ENCODE data around the gene CBFA2T3. TPM values are rescaled to one million over a fixed set of nuclear protein-coding genes. Genes with fewer than 3 reads are reported as not detected.
A peak's percentile ranks its signal among the peaks of the same experiment; 100 is the strongest.

The CBFA2T3 gene
- total RNA-seq, 1 donor from 2014 or later = 8.6 TPM

DNA sequence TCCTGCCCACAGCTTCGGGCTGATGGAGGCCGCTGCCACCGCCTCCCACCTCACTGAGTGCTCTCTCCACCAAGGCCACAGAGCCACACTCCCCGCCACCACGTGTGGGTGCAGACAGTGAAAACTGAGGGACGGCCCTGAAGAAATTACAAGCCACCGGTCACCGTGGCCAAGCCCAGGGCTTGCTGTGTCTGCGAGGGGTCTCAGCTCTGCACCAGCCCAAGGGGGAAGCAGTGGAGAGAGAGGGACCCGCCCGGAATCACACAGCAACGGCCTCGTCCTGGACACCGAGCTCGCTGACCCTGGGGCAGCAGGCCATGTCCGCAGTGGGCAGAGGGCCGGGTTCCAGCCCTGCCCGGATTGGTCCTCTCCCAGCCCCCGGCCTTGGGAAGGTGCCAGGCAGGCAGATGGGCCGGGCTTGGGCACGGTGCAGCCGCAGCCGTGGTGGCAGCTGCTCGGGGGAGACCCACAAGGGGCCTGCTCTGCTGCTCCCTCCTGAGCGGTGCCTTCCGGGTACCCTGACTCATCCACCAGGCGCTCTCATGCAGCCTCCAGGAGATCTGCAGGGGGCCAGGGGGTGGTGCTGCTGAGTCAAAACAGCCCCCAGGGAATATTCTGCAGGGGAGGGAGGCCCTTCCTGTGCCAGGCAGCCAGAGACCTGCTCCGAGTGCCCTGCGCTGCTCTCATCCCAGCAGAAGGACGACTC lies 52.0 kb downstream of the CBFA2T3 start:
- intact Hi-C loops (cut with micrococcal nuclease) = no loop called here
- H3K27me3 ChIP-seq (ENCODE audit: low read depth) = peaks cover 41% of the 10 kb centered on the region
- no peak for DNase-seq
- H3K27ac ChIP-seq (replicated peaks) = peak overlapping the region; percentile 90
- H3K9me3 ChIP-seq (replicated peaks) = no peaks in the 10 kb centered on the region
- TF ChIP-seq, protein P1, sequence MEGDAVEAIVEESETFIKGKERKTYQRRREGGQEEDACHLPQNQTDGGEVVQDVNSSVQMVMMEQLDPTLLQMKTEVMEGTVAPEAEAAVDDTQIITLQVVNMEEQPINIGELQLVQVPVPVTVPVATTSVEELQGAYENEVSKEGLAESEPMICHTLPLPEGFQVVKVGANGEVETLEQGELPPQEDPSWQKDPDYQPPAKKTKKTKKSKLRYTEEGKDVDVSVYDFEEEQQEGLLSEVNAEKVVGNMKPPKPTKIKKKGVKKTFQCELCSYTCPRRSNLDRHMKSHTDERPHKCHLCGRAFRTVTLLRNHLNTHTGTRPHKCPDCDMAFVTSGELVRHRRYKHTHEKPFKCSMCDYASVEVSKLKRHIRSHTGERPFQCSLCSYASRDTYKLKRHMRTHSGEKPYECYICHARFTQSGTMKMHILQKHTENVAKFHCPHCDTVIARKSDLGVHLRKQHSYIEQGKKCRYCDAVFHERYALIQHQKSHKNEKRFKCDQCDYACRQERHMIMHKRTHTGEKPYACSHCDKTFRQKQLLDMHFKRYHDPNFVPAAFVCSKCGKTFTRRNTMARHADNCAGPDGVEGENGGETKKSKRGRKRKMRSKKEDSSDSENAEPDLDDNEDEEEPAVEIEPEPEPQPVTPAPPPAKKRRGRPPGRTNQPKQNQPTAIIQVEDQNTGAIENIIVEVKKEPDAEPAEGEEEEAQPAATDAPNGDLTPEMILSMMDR (IDR thresholded peaks at IDR 0.05; ENCODE audit: borderline replicate concordance) = peak; percentile 38
- H3K4me1 ChIP-seq = peaks cover 71% of the 10 kb centered on the region
- no peak overlapping the region for H3K4me3 ChIP-seq
- no peaks in the 10 kb centered on the region for H3K36me3 ChIP-seq

GRCh38 chr16:88923926-88924833 lies 52.8 kb downstream of the CBFA2T3 start:
- Histone ChIP-seq H3K36me3 (no peaks in the 10 kb centered on the region), H3K4me1 (peaks cover 80% of the 10 kb centered on the region), H3K27ac (replicated peaks) (peak overlapping the region; percentile 90), H3K27me3 (ENCODE audit: low read depth) (peaks cover 41% of the 10 kb centered on the region), H3K4me3 (no peak overlapping the region), H3K9me3 (replicated peaks) (no peaks in the 10 kb centered on the region)
- TF ChIP-seq, protein P1 (IDR thresholded peaks at IDR 0.05; ENCODE audit: borderline replicate concordance) = no peak
- no peak for DNase-seq
- intact Hi-C loops (cut with micrococcal nuclease) = no loop called here

DNA sequence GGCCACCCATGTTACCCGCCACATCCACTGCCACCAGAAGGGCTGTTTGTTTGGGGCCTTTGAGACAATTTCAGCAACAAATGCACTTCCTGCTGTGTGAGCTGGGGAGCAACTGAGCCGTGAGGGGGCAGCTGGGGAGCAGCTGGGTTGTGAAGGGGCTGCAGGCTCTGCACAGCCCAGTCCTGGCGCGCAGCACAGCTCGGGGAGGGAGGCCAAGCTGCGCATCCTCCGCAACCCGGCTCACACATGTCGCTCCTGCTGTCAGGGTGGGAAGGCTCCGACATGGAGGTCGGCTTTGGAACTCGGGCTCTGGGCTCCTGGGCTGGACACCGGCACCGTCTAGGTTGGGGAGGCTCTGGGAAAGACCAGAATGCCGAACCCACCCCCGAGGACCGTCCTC lies 53.6 kb downstream of the CBFA2T3 start:
- Histone ChIP-seq H3K4me3 (no peak overlapping the region), H3K9me3 (replicated peaks) (no peaks in the 10 kb centered on the region), H3K27ac (replicated peaks) (peak overlapping the region; percentile 90), H3K36me3 (no peaks in the 10 kb centered on the region), H3K27me3 (ENCODE audit: low read depth) (peaks cover 42% of the 10 kb centered on the region), H3K4me1 (peaks cover 85% of the 10 kb centered on the region)
- DNase-seq = no peak
- TF ChIP-seq, protein P1 (IDR thresholded peaks at IDR 0.05; ENCODE audit: borderline replicate concordance) = no peak
- intact Hi-C loops (cut with micrococcal nuclease) = no loop called here

DNA sequence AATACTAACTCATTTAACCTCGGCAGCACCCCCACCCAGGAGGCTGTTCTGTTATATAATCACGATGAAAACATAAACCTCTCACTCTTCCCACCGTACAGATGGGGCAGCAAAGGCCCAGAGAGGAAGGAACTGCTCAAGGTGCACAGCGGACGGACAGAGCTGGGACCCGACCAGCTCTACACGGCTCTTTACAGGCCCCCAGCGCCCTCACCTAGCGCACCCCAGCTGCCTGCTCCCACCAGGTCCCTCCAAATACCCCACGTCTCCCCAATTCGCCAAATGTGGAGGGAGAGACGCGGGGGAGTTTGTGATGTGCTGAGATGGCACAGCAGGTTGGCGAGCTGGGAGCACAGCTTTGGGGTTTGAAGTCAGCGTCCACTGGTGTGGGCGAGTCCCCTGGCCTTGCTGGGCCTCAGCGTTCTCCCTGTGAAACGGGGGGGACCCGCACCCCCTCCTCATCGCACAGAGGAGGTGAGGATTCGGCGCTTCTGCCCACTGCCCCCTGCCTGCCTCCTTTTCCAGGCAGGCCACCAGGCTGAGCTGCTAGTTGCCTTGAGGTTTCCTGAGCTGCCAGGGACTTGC lies 54.1 kb downstream of the CBFA2T3 start:
- no peak for DNase-seq
- peaks cover 48% of the 10 kb centered on the region for H3K27me3 ChIP-seq (ENCODE audit: low read depth)
- H3K9me3 ChIP-seq (replicated peaks) = no peaks in the 10 kb centered on the region
- peak overlapping the region; percentile 53 for H3K4me3 ChIP-seq
- TF ChIP-seq, protein P1 (IDR thresholded peaks at IDR 0.05; ENCODE audit: borderline replicate concordance) = no peak
- H3K36me3 ChIP-seq = no peaks in the 10 kb centered on the region
- intact Hi-C loops (cut with micrococcal nuclease) = no loop called here
- H3K4me1 ChIP-seq = peaks cover 88% of the 10 kb centered on the region
- H3K27ac ChIP-seq (replicated peaks) = peak overlapping the region; percentile 90

GRCh38 chr16:88922114-88922825 lies 54.7 kb downstream of the CBFA2T3 start:
- peak overlapping the region; percentile 53 for H3K4me3 ChIP-seq
- H3K4me1 ChIP-seq = peaks cover 87% of the 10 kb centered on the region

More at GRCh38 chr16:88922114-88922825, 54.7 kb downstream of the CBFA2T3 start:
- peak; percentile 89 for DNase-seq
- H3K36me3 ChIP-seq = no peaks in the 10 kb centered on the region
- H3K27me3 ChIP-seq (ENCODE audit: low read depth) = peaks cover 48% of the 10 kb centered on the region
- TF ChIP-seq, protein P1 (IDR thresholded peaks at IDR 0.05; ENCODE audit: borderline replicate concordance) = peak; percentile 33
- intact Hi-C loops (cut with micrococcal nuclease) = no loop called here
- H3K9me3 ChIP-seq (replicated peaks) = no peaks in the 10 kb centered on the region
- H3K27ac ChIP-seq (replicated peaks) = peak overlapping the region; percentile 90
